GM18520 (cell line): ENCODE measurements around the gene RPA1.
"Not testable (repeated sequence)": the region's sequence is repeated elsewhere in the genome, so short reads cannot be mapped to it uniquely, and the experiment has no call there.

Experiments
- ATAC-seq: cut with Tn5 transposase; IDR thresholded peaks from one replicate; pipeline ENCODE4 v1.9.1; 2021; ENCODE audit not compliant: unreplicated experiment

The RPA1 gene

GRCh38 chr17:1875597-1875996 is 45.8 kb downstream of the RPA1 start:
- no peak for ATAC-seq

GRCh38 chr17:1878419-1879121 is 48.8 kb downstream of the RPA1 start:
- ATAC-seq = no peak

- no peak for ATAC-seq
Observed at GRCh38 chr17:1880851-1881630, 51.2 kb downstream of the RPA1 start.

GRCh38 chr17:1882836-1883235 is 53.0 kb downstream of the RPA1 start:
- no peak for ATAC-seq

- ATAC-seq = no peak
Observed at GRCh38 chr17:1883536-1883935, 53.7 kb downstream of the RPA1 start.

DNA sequence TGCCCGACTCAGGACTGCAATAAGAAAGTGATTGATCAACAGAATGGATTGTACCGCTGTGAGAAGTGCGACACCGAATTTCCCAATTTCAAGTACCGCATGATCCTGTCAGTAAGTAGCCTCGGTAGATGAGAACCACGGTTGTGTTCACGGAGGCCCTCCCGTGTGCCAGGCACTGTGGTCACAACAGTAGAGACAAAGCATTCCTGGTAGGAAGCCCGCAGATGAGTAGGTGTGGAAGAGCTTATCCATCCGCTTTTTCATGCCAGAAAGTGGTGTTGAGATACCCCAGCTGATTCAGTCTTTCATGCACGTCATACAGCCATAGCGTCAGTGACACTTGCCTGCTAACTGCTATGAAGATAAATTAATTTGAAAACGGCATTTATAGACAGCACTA is 58.9 kb downstream of the RPA1 start:
- ATAC-seq = no peak

DNA sequence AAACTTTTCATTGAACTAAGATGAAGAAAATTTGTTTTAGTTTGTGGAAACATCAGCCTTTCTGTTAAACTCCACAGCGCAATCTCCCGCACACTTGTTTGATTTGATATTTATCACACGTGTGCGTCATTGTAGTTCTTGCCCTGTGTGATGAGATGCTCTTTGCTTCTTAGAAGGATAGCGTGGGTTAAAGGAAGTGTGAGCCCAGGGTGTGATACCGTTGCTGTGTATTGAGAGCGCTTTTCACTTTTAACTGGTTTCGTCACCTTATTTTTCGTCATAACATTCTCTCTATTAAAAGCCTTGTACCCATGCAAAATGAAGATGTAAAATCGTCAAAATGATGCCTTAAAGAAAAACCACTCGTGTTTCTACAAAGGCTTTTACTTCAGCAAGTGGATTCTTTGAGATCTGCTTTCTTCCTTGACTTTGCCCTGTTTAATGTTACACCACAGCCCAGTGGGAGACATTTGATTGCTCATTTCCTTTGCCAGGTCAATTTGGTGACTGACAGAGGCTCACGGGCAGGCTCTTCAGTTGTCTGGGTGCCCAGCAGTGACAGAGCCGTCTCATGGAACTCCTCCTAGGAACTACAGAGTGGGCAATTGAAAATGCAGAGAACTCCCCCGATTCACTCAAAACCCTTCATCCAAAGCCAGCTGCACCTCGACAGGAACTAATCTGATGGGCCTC is 61.1 kb downstream of the RPA1 start:
- no peak for ATAC-seq

DNA sequence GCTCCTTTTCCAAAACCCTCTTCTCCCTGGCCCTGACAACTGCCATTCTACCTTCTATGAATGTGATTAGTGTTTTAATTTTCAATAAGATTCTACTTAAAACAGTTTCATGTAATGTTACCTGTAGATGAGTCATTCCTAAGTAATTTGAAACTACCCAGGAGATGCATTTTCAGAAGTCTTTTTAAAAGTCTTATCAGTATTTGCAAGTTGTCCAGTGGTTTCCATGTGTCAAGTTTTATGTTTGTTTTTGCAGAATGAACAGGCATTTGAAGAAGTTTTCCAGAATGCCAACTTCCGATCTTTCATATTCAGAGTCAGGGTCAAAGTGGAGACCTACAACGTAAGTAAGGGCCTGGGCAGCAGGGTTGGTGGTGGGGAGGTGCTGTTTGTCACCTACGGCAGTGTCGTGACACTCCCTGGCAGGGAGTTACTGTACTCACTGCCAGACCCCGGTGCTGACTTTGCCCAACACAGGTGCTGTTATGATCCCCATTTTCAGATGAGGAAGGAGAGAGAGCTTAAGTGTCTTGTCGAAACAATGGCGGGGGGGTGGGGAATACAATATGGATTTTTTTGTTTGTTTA is 65.0 kb downstream of the RPA1 start:
- no peak for ATAC-seq

GRCh38 chr17:1895479-1895878 is 65.7 kb downstream of the RPA1 start:
- ATAC-seq = not testable (repeated sequence)

GRCh38 chr17:1896243-1897104 is 66.7 kb downstream of the RPA1 start:
- ATAC-seq = no peak

DNA sequence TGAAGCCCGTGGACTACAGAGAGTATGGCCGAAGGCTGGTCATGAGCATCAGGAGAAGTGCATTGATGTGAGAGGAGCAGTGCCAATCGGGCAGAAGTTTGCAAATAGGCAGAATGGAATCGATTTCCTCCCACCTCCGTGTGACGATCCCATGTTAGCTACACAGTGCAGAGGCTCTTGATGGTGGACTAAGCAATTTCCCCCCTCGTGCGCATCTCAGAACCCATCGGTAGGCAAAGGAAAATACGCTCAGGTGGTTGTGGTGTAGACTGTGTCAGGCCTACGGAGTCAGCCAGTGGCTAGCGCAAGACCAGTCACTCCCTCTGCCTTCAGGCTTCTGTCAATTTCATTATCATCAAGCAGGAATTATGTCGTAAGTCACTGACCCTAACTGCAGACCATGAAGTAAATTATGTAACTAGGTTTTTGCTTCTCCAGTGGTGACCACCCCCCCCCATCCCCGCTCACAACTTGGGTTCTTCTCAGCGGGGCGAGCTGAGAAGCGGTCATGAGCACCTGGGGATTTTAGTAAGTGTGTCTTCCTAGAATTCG is 67.4 kb downstream of the RPA1 start:
- no peak for ATAC-seq

GRCh38 chr17:1898332-1898731 is 68.5 kb downstream of the RPA1 start:
- no peak for ATAC-seq

GRCh38 chr17:1898872-1899271 is 69.1 kb downstream of the RPA1 start:
- no peak for ATAC-seq

- ATAC-seq = no peak
Observed at GRCh38 chr17:1899403-1900000, 69.7 kb downstream of the RPA1 start.

DNA sequence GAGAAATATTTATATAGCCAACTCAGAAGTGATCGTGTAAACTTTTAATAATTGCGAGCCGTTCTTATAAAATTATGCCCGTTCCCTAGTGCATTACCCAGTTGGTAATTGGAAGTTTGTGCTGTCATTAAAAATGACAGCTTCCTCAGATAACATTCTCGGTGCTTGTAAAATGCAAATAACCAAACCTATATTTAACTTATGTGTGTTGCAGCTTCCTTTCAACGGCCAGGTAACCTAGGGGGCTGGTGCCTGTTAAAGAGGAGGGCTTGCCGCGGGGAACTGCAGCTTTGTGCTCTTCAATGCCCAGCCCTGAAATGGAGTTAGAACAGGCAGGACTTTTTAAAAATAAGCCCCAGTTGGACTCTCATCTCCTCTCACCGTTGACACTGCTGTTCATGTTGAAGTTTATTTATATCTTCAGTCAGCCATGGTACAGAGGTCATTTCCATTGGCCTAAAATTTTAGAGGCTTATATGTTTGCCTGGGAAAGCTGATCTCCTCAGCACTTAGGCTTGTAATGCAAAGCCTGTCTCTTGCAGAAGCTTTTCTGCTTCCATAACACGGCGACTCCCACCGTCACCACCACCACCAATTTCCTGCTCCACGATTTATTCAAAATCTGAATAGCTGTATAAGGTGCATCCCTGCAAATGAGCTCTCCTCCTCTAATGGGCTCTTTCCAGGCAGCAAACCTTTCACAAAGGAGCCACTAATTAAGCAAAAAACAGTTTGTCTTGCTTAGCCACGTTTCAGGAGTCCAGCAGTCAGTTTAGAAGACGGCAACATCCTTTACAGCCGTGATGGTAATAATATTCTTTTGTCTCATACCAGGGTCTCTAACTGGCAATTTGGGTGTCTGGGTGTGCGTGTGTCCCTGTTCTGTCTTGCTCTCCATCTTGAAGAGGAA is 74.7 kb downstream of the RPA1 start:
- ATAC-seq = no peak

GRCh38 chr17:1905190-1905913 is 75.5 kb downstream of the RPA1 start:
- ATAC-seq = no peak

DNA sequence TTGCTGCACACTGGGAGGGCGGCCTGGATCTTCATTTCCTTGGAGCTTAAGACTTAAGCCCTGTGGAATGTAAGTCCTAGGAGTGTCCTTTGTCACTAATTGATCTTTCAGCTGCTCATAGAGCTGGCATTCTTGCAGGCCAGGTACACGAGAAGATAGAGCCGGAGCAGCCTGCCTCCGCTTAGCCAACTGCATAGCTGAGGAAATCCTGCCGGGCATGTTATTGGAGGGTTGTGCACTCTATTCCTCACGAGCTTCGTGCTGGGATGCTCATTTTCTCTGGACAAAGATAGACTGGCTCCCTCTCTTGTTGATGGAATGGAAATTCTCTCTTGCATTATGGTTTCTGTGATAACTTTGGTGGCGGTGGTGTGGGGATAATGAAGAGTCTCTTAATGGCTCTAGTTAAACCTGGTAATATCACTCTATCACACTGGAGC is 76.9 kb downstream of the RPA1 start:
- ATAC-seq = no peak

GRCh38 chr17:1907216-1907631 is 77.4 kb downstream of the RPA1 start:
- no peak for ATAC-seq
